SK-N-MC (cell line): ENCODE measurements around the gene LMO1.

Experiments
- EZH2 ChIP-seq: fragments of 200-600 bp; sonication (generic); IDR thresholded peaks from one replicate; pipeline ENCODE4 v1.6.1; 2017; ENCODE audit warnings: antibody characterized with exemption
- FOXP2 ChIP-seq: optimal IDR thresholded peaks from 2 replicates; pipeline ENCODE3; 2011; ENCODE audit warnings: mild to moderate bottlenecking, moderate library complexity; ENCODE audit not compliant: insufficient read depth; ENCODE audit errors: extremely low read length, control extremely low read depth
- POLR2AphosphoS5 ChIP-seq: IDR thresholded peaks from 2 replicates; pipeline ENCODE4 v1.6.1; 2012; ENCODE audit warnings: mild to moderate bottlenecking, low read depth, low read length, borderline replicate concordance

DNA sequence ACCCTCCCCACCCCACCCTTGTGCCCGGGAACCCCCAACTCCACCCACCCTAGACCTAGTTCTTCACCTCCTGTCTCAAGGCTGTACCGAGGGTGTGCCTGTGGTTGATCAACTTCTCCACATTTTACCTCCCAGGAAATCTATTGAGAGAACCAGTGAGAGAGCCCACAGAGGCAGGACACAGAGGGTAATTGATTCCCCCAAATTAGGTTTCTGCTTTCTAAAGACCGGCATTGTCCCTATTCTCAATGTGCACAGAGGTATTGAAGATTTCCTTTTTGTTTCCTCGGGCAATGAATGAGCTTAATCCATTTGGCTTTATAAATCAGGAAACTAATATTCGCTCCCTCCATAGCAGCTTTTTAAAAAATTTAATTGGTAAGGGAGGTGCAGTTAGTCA lies 6.0 kb upstream of the LMO1 start:
- TF ChIP-seq EZH2 (no peak), POLR2AphosphoS5 (no peak), FOXP2 (no peak)
